GM21526 (cell line): ENCODE data around the gene OSBPL10.
"Not testable (repeated sequence)": the region's sequence is repeated elsewhere in the genome, so short reads cannot be mapped to it uniquely, and the experiment has no call there.

Source experiments
- ATAC-seq: cut with Tn5 transposase; IDR thresholded peaks from one replicate; pipeline ENCODE4 v1.9.1; 2021; ENCODE audit warnings: moderate library complexity; ENCODE audit not compliant: unreplicated experiment, low FRiP score

OSBPL10 gene

GRCh38 chr3:31895471-31895870 lies 85.6 kb downstream of the OSBPL10 start:
- ATAC-seq, result no peak

GRCh38 chr3:31892916-31893573 lies 88.0 kb downstream of the OSBPL10 start:
- ATAC-seq, result no peak

- ATAC-seq, result no peak
These were observed 88.6 kb downstream of the OSBPL10 start for GRCh38 chr3:31892500-31892899.

GRCh38 chr3:31891876-31892455 lies 89.1 kb downstream of the OSBPL10 start:
- ATAC-seq, result no peak

- ATAC-seq, result no peak
These were observed 90.2 kb downstream of the OSBPL10 start for GRCh38 chr3:31890742-31891469.

- ATAC-seq, result no peak
These were observed 91.1 kb downstream of the OSBPL10 start for GRCh38 chr3:31890007-31890406.

GRCh38 chr3:31885235-31885634 lies 95.8 kb downstream of the OSBPL10 start:
- no peak for ATAC-seq

- no peak for ATAC-seq
These were observed 96.8 kb downstream of the OSBPL10 start for GRCh38 chr3:31884251-31884650.

GRCh38 chr3:31882895-31883294 lies 98.2 kb downstream of the OSBPL10 start:
- no peak for ATAC-seq

- ATAC-seq, result no peak
These were observed 98.6 kb downstream of the OSBPL10 start for GRCh38 chr3:31882431-31882830.

GRCh38 chr3:31880482-31881078 lies 100.5 kb downstream of the OSBPL10 start:
- no peak for ATAC-seq

GRCh38 chr3:31880020-31880419 lies 101.0 kb downstream of the OSBPL10 start:
- no peak for ATAC-seq

- no peak for ATAC-seq
These were observed 101.7 kb downstream of the OSBPL10 start for GRCh38 chr3:31879365-31879764.

GRCh38 chr3:31878231-31878838 lies 102.7 kb downstream of the OSBPL10 start:
- no peak for ATAC-seq

GRCh38 chr3:31876331-31876730 lies 104.7 kb downstream of the OSBPL10 start:
- no peak for ATAC-seq

- no peak for ATAC-seq
These were observed 105.6 kb downstream of the OSBPL10 start for GRCh38 chr3:31875437-31875836.

- no peak for ATAC-seq
These were observed 107.7 kb downstream of the OSBPL10 start for GRCh38 chr3:31873254-31873820.

- ATAC-seq, result no peak
These were observed 109.0 kb downstream of the OSBPL10 start for GRCh38 chr3:31871939-31872507.

- ATAC-seq, result not testable (repeated sequence)
These were observed 111.0 kb downstream of the OSBPL10 start for GRCh38 chr3:31870111-31870510.

- no peak for ATAC-seq
These were observed 112.8 kb downstream of the OSBPL10 start for GRCh38 chr3:31868236-31868635.
